Aorta (tissue), 5 donors: ENCODE measurements around the gene MYOG. TPM values are rescaled to one million over a fixed set of nuclear protein-coding genes. Genes with fewer than 3 reads are reported as not detected.

Experiments
- ATAC-seq: fragments of 200-7000 bp; cut with Tn5 transposase; one replicate; pipeline ENCODE4 v1.9.1; 2022; ENCODE audit warnings: moderate library complexity; ENCODE audit not compliant: low FRiP score
- DNase-seq, 2 donors: peaks; one replicate each; pipeline ENCODE4 v3.0.0-alpha.2; 2020
- H3K27ac ChIP-seq, 2 donors: one replicate each; pipeline ENCODE4 v1.5.1; 2013; ENCODE audit warnings: low read length in 2 of 2, mild to moderate bottlenecking in 2 of 2, moderate library complexity in 2 of 2, control low read depth in 1 of 2, inconsistent platforms in 1 of 2, low read depth in 1 of 2
- H3K27me3 ChIP-seq, 2 donors: one replicate each; pipeline ENCODE4 v1.6.1; 2013; ENCODE audit warnings: control low read depth in 1 of 2, low read length in 1 of 2, mild to moderate bottlenecking in 1 of 2, moderate library complexity in 1 of 2; ENCODE audit not compliant: insufficient read depth in 2 of 2, control insufficient read depth in 1 of 2
- H3K36me3 ChIP-seq, 2 donors: one replicate each; pipeline ENCODE4 v1.6.1; 2013; ENCODE audit warnings: control low read depth in 1 of 2, low read length in 1 of 2, mild to moderate bottlenecking in 1 of 2; ENCODE audit not compliant: insufficient read depth in 2 of 2, control insufficient read depth in 1 of 2
- H3K4me1 ChIP-seq, 2 donors: one replicate each; pipeline ENCODE4 v1.6.1; 2013; ENCODE audit warnings: low read length in 2 of 2, control low read depth in 1 of 2, mild to moderate bottlenecking in 1 of 2, moderate library complexity in 1 of 2; ENCODE audit not compliant: insufficient read depth in 2 of 2, control insufficient read depth in 1 of 2
- H3K4me3 ChIP-seq, 2 donors: one replicate each; pipeline ENCODE4 v1.5.1; 2013; ENCODE audit warnings: low read length in 2 of 2, control low read depth in 1 of 2, mild to moderate bottlenecking in 1 of 2
- H3K9me3 ChIP-seq: one replicate; pipeline ENCODE4 v1.6.1; 2013; ENCODE audit warnings: mild to moderate bottlenecking, low read length; ENCODE audit not compliant: control insufficient read depth
- WGBS, 2 donors: extraction: QIAGEN DNeasy Blood & Tissue Kit; methylation state at CpG; one replicate each; pipeline ENCODE4 v1.1.7; 2013; 5-methylcytosine and 5-hydroxymethylcytosine counted together
- intact Hi-C, 2 donors: fragments of 100-400 bp; cut with DNase I; formaldehyde crosslinking; loops; one replicate each; pipeline versions ENCODE4 v1.14.2 to v1.15.0; 2022
- polyA plus RNA-seq, 2 donors: library from polyadenylated mRNA; stranded (reverse); fragments of 200-250 nt; gene quantifications; one replicate each; pipeline ENCODE4 v1.2.3, GENCODE V29; 2013
- total RNA-seq, 2 donors: library from RNA; stranded (reverse); fragmentation: NEBNext Ultra II Directional; extraction: Animal tissue kit (Norgen Biotek cat#: 25700); gene quantifications; one replicate each; pipeline ENCODE4 v1.2.1, GENCODE V29; 2021
- donor health status: healthy with polysubstance abuse.
- donor health status: Bipolar disorder and iron deficiency.
- donor health status: DM: no; HTN: no; CAD: no.
- donor health status: DM: no; HTN: no; CAD: no.
- donor health status: DM: yes; HTN: yes; CAD: no.

The MYOG gene
- total and polyA plus RNA-seq, 4 donors = not detected

DNA sequence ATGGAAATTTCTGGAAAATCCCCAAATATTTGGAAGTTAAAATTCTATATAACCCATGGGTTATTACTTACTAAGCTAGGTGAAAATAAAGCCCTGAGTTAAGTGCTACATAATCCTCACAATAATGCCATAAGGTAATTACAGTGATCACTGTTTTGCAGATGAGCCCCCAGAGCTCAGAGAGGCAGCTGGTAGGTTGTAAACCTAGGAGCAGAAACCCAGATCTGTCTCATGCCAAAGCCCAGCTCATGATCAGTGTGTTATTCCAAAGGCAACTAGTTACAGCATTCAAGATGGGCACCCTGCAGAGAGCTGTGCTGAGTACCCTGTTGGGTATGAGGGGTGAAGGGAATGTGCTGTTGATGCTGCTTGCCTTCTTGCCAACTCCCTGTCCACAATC lies 10.8 kb upstream of the MYOG start:
- no peaks in the 10 kb centered on the region for H3K36me3 ChIP-seq
- DNase-seq (no peak), ATAC-seq (no peak)
- intact Hi-C loops = no loop called here
- no peak overlapping the region for H3K4me3 ChIP-seq
- no peak overlapping the region for H3K27ac ChIP-seq
- no peaks in the 10 kb centered on the region for H3K27me3 ChIP-seq
- peaks cover 2% of the 10 kb centered on the region for H3K9me3 ChIP-seq
- H3K4me1 ChIP-seq = no peaks in the 10 kb centered on the region

DNA sequence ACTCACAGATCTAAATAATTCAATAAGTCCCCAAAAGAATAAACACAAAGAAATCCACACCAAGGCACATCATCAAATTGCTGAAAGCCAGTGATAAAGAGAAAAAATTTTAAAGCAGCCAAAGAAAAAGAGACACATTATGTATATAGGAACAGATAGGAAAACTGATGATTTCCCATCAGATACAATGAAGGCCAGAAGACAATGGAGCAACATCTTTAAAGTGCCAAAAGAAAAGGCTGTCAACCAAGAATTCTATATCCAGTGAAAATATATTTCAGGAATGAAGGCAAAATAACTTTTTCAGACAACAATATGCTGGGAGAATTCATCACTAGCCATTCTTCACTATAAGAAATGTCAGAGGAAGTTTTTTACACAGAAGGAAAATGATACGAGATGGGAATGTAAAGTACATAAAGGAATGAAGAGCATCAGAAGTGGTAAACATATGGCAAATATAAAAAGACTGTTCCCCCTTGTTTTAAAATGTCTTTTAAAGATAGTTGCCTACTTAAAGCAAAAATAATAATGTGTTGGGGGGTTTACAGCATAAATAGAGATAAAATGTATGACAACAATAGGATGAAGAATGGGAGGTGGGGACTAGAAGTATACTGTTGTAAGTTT lies 9.4 kb upstream of the MYOG start:
- ATAC-seq (no peak), DNase-seq (no peak)
- intact Hi-C loops = no loop called here
- no peaks in the 10 kb centered on the region for H3K36me3 ChIP-seq
- H3K9me3 ChIP-seq = peaks cover 2% of the 10 kb centered on the region
- no peaks in the 10 kb centered on the region for H3K27me3 ChIP-seq
- 88 to 94% methylated on average over 1 of the region's 1 CpG for WGBS, 2 donors
- no peaks in the 10 kb centered on the region for H3K4me1 ChIP-seq
- H3K27ac ChIP-seq = no peak overlapping the region
- H3K4me3 ChIP-seq = no peak overlapping the region

DNA sequence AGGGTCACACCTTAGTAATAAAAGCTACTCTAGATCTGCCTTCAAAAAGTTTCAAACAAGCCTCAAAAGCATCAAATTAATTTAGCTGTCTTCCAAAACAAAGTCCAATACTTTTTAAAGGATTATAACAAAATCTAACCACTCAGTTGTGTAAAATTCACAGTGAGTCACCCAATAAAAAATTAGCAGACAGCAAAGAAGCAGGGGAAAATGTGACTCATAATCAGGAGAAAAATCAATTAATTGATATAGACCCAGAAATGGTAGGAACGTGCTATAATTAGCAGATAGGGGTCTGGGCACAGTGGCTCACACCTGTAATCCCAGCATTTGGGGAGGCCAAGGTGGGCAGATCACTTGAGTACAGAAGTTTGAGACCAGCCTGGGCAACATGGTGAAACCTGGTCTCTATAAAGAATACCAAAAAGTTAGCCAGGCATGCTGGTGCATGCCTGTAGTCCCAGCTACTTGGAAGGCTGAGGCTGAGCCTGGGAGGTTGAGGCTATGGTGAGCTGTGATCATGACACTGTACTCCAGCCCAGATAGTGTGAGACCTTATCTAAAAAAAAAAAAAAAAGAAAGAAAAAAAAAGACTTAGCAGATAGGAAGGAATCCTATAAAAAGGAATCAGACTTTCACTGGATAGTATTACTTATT lies 8.1 kb upstream of the MYOG start:
- ATAC-seq (no peak), DNase-seq (no peak)
- peaks cover 2% of the 10 kb centered on the region for H3K9me3 ChIP-seq
- no peak overlapping the region for H3K27ac ChIP-seq
- H3K27me3 ChIP-seq = no peaks in the 10 kb centered on the region
- H3K4me3 ChIP-seq = no peak overlapping the region
- no peaks in the 10 kb centered on the region for H3K36me3 ChIP-seq
- WGBS, 2 donors = 83 to 92% methylated on average over 1 of the region's 1 CpG
- intact Hi-C loops = no loop called here
- no peaks in the 10 kb centered on the region for H3K4me1 ChIP-seq

DNA sequence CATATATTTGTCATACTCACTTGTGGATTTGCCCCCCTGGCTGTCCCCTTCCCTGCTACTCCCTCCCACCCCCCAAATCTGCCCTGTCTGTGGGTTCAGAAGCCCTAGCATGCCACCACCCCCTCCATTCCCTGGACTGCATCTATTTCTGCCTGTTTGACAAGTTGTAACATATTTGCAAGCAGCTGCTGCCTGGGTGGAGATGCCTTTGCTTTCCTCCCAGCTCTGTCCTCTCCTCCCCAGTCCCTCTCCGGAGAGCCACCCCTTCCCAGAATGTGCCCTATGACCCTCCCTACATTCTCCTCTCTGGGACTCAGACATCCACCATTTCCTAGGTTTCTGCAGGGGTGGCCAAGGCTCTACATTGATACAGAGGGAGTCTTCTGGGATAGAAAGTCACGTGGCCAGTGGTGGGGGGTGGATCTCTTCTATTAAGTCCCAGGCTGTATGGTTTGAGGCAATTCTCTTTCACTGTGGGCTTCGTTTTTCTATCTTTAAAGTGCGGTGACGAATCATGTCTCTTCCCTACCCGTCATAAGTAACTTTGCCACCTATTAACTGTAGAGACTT lies 6.0 kb upstream of the MYOG start:
- Histone ChIP-seq H3K4me3 (no peak overlapping the region), H3K36me3 (no peaks in the 10 kb centered on the region), H3K9me3 (no peaks in the 10 kb centered on the region), H3K27ac (no peak overlapping the region), H3K27me3 (no peaks in the 10 kb centered on the region), H3K4me1 (no peaks in the 10 kb centered on the region)
- WGBS, 2 donors = 77 to 82% methylated on average over 6 of the region's 6 CpGs
- no peak for ATAC-seq
- no peak for DNase-seq
- intact Hi-C loops = no loop called here

DNA sequence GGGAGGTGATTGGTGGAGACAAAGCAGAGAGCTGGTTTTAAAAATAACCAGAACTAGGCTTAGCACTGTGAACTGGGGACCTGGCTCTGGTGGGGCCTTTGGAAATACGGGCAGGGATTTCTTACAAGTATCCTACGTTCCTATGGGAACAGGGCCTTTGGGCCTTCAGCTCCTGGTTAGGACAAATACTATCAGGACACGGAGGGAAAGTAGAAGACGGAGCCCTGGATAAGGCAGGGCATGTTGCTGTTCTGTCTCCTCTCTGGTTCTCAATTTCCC lies 5.3 kb upstream of the MYOG start:
- no peaks in the 10 kb centered on the region for H3K4me1 ChIP-seq
- H3K4me3 ChIP-seq = no peak overlapping the region
- no peak overlapping the region for H3K27ac ChIP-seq
- no peak for ATAC-seq
- no peaks in the 10 kb centered on the region for H3K9me3 ChIP-seq
- intact Hi-C loops = no loop called here
- 66 to 94% methylated on average over 4 of the region's 4 CpGs for WGBS, 2 donors
- no peaks in the 10 kb centered on the region for H3K36me3 ChIP-seq
- H3K27me3 ChIP-seq = no peaks in the 10 kb centered on the region
- DNase-seq = no peak

DNA sequence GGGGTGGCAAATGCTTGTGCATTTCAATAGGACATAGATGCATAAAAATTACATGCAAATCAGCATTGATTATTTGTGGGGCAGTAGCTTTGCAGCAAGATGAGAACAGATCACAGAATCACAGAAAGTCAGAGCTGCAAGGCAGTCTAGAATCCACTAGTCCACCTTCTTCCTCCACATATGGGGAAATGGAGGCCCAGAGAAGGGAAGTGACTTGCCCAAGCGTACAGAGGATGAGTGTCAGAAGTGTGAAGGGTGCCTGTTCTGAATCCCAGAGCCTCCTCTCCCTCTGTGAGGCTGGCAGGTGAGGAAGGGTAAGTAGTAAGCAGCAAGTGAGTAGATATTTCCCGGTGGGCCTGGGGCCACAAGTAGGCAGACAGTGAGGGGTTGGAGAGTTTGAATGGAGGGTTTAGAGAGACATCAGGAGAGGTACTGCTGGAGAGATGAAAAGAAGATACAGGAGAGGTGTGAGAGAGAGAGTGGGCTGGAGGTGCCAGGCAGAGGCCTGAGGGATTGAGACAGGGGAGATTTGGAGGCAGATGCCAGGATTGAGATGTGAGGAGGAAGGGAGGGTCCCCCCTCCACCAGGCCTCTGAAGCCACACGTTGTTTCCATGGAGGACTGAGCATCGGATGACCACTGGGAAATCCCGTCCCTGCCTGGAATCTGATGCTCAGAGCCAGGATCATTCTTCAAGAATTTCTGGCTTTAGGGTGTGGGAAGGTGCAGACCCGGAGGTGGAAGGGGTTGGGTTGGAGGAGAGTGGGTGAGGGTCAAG lies 4.8 kb upstream of the MYOG start:
- intact Hi-C loops = no loop called here
- no peak for ATAC-seq
- Histone ChIP-seq H3K36me3 (no peaks in the 10 kb centered on the region), H3K27me3 (no peaks in the 10 kb centered on the region), H3K4me3 (no peak overlapping the region), H3K9me3 (no peaks in the 10 kb centered on the region), H3K4me1 (no peaks in the 10 kb centered on the region), H3K27ac (no peak overlapping the region)
- 75 to 82% methylated on average over 5 to 6 of the region's 6 CpGs for WGBS, 2 donors
- DNase-seq = no peak

DNA sequence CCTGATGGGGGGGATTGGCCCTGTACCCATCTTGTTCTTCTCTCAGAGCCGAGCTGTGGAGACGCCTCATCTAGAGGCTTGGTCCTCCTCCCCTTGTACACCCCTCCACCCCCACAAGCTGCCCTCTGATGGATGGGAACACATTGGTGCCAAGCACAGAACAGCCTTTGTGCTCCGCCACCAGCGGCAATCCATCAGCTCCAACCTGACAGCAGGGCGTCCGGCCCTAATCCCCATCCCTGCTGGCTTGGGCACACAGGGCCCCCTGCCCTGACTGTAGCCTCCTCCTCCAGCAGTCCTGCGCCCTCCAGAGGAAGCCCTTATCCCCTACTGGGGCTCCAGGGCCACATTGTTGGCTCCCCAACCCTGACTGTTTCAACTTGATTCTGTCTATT lies 3.8 kb upstream of the MYOG start:
- Histone ChIP-seq H3K27me3 (no peaks in the 10 kb centered on the region), H3K4me1 (no peaks in the 10 kb centered on the region), H3K4me3 (no peak overlapping the region), H3K36me3 (no peaks in the 10 kb centered on the region), H3K9me3 (no peaks in the 10 kb centered on the region), H3K27ac (no peak overlapping the region)
- DNase-seq (no peak), ATAC-seq (no peak)
- 56 to 73% methylated on average over 7 of the region's 7 CpGs for WGBS, 2 donors
- intact Hi-C loops = no loop called here

DNA sequence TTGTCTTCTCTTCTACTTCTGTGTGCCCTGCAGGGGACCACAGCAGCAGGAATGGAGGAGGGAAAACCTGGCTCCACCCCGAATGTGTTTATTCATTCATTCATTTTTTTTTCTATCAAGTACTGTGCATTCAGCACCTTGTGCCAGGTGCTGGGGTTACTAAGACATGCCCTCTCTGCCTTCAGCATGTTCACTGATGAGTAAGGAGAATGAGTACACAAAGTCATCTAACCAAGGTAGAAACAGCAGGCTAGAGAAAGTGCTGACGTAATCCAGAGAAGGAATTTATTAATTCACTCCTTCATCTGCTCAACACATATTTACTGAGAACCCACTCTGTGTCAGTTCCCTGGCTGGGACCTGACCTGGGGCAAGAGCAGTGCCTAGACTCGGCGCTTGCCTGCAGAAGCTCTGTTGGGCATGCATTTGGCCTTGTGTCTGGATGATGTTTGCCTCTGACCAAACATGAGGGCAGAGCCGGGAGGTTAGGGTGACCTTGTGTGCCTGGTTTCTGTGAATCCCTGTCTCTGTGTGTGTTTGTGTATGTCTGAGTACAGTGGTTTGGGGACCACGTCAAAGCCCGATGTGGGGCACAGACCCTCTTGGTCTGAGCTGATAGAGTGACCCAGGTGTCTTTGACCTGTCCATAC lies 3.3 kb upstream of the MYOG start:
- ATAC-seq (no peak), DNase-seq (no peak)
- Histone ChIP-seq H3K4me1 (no peaks in the 10 kb centered on the region), H3K36me3 (no peaks in the 10 kb centered on the region), H3K27me3 (no peaks in the 10 kb centered on the region), H3K9me3 (no peaks in the 10 kb centered on the region), H3K4me3 (no peak overlapping the region), H3K27ac (no peak overlapping the region)
- intact Hi-C loops = no loop called here
- WGBS, 2 donors = 70 to 79% methylated on average over 7 of the region's 7 CpGs
